22Rv1 (cell line): ENCODE results near the gene ZNF407.

Experiments
- ZFX ChIP-seq: fragments of 450-650 bp; IDR thresholded peaks from 2 replicates; pipeline ENCODE4 v1.6.1; 2017; ENCODE audit warnings: antibody characterized with exemption, borderline replicate concordance
- TF ChIP-seq, protein P1 (sequence below): fragments of 450-650 bp; IDR thresholded peaks from 2 replicates; pipeline ENCODE4 v1.5.1; 2017; ENCODE audit warnings: mild to moderate bottlenecking

DNA sequence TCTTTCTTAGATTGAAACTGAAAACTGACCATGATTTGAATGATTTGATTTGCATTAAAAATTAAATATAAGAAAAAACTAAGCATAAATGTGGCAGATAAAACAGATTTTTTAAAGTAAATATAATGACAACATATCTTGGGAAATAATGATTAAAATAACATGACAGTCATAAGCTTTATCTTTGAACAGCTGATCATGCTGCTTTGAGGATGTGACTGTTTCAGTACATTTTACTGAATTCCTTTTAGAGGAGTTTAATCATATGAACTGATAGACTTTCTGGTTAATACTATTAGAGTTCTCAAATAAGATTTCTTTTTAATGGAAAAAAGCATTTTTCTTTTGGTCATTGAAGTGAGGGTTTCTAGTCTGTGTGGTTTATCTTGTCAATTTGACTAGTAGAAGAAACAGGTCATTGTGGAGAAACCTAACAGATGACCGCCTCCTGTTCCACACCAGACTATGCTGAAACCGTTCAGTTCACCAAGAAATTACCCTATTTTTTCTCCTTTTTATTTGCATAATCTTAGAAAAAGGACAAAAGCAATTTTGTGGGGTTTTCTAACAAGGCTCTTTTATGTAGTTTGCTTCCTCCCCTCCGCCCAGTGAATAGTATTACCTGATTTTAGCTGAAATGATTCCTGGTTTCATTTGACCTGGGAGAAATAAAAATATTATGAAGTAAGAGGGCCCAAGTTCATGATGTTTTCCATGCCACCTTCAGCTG, 349.1 kb downstream of the ZNF407 start:
- TF ChIP-seq, protein P1, sequence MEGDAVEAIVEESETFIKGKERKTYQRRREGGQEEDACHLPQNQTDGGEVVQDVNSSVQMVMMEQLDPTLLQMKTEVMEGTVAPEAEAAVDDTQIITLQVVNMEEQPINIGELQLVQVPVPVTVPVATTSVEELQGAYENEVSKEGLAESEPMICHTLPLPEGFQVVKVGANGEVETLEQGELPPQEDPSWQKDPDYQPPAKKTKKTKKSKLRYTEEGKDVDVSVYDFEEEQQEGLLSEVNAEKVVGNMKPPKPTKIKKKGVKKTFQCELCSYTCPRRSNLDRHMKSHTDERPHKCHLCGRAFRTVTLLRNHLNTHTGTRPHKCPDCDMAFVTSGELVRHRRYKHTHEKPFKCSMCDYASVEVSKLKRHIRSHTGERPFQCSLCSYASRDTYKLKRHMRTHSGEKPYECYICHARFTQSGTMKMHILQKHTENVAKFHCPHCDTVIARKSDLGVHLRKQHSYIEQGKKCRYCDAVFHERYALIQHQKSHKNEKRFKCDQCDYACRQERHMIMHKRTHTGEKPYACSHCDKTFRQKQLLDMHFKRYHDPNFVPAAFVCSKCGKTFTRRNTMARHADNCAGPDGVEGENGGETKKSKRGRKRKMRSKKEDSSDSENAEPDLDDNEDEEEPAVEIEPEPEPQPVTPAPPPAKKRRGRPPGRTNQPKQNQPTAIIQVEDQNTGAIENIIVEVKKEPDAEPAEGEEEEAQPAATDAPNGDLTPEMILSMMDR = no peak
- TF ChIP-seq ZFX = no peak
